Peyer's patch (tissue), 4 donors: ENCODE measurements around the gene CLN6. TPM values are rescaled to one million over a fixed set of nuclear protein-coding genes. Genes with fewer than 3 reads are reported as not detected.
A peak's percentile ranks its signal among the peaks of the same experiment; 100 is the strongest.

Experiments
- DNase-seq, 3 donors: peaks; one replicate each; pipeline ENCODE4 v3.0.0-alpha.2; 2017 to 2019
- H3K27ac ChIP-seq, 4 donors: fragments of 200-600 bp; sonication (generic); one replicate each; pipeline ENCODE4 v1.5.1; 2016 to 2019
- H3K27me3 ChIP-seq, 2 donors: fragments of 200-600 bp; sonication (generic); one replicate each; pipeline ENCODE4 v1.5.1; 2019
- H3K36me3 ChIP-seq, 3 donors: fragments of 200-600 bp; sonication (generic); one replicate each; pipeline ENCODE4 v1.5.1; 2016 to 2019
- H3K4me1 ChIP-seq, 4 donors: fragments of 200-600 bp; sonication (generic); one replicate each; pipeline ENCODE4 v1.5.1; 2016 to 2019
- H3K4me3 ChIP-seq, 4 donors: fragments of 200-600 bp; sonication (generic); 1 replicate in 3 of 4; 2 replicates in 1 of 4; pipeline ENCODE4 v1.5.1; 2016 to 2019; ENCODE audit warnings: mild to moderate bottlenecking in 1 of 4
- H3K9me3 ChIP-seq, 4 donors: fragments of 200-600 bp; sonication (generic); one replicate each; pipeline ENCODE4 v1.5.1; 2016 to 2019; ENCODE audit warnings: mild to moderate bottlenecking in 1 of 4
- POLR2A ChIP-seq, 2 donors: fragments of 450-650 bp; IDR thresholded peaks; one replicate each; pipeline ENCODE4 v1.5.1; 2017; ENCODE audit warnings: antibody characterized with exemption in 2 of 2, mild to moderate bottlenecking in 2 of 2, moderate library complexity in 2 of 2
- total RNA-seq, 4 donors: library from RNA; depleted of rRNA; stranded (reverse); fragments of >200 nt; gene quantifications; one replicate each; pipeline ENCODE4 v1.1.0, GENCODE V29; 2016
- TF ChIP-seq, protein P1 (sequence below), 6 experiments: fragments of 450-650 bp in 4 of 6; fragments of 200-600 bp in 2 of 6; sonication (generic) in 1 of 6; IDR thresholded peaks; one replicate each; pipeline ENCODE4 v1.5.1; 2017 to 2019; ENCODE audit warnings: antibody characterized with exemption in 6 of 6, mild to moderate bottlenecking in 3 of 6, moderate library complexity in 1 of 6

CLN6 gene
- total RNA-seq, 4 donors from 2014 or later, result 19.0 to 38.0 (median 23.0) TPM

DNA sequence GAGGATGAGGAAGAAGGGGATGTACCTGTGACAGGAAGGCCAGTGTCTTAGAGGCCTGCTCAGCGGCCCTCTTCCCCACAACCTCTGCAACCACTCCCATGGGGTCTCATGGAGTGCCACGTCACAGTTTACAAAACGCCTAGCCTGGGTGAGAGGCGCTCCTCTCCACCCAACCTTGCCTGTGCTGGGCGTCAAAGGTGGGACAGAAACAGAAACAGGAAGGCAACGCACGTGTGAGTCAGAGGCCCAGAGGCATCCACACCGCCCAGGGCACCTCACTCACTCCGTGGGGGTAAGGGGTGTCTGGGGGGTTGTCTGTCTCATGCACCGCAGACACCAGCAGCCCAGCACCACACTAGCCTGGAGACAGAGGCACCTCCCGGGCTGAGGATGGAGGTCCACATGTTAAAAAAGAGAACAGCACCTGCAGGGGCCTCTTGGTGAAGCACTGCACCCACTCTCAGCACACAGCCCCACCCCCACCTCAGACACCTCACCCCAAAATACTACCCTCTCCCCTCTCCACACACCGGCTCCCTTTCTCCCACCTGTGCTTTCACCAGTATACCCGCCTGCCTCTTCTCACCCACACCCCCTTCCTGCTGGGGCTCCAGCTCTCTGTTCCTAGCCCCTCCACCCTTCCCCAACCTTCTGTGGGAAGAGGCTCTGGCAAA lies 19.7 kb downstream of the CLN6 start:
- H3K4me1 ChIP-seq, result peaks cover 0 to 22% (median 0%) of the 10 kb centered on the region in 4 donors
- H3K4me3 ChIP-seq, result no peak overlapping the region
- DNase-seq, result peak in 1 of 3 donors; percentile 46
- TF ChIP-seq POLR2A (IDR thresholded peaks at IDR 0.05), result no peak
- TF ChIP-seq, protein P1, sequence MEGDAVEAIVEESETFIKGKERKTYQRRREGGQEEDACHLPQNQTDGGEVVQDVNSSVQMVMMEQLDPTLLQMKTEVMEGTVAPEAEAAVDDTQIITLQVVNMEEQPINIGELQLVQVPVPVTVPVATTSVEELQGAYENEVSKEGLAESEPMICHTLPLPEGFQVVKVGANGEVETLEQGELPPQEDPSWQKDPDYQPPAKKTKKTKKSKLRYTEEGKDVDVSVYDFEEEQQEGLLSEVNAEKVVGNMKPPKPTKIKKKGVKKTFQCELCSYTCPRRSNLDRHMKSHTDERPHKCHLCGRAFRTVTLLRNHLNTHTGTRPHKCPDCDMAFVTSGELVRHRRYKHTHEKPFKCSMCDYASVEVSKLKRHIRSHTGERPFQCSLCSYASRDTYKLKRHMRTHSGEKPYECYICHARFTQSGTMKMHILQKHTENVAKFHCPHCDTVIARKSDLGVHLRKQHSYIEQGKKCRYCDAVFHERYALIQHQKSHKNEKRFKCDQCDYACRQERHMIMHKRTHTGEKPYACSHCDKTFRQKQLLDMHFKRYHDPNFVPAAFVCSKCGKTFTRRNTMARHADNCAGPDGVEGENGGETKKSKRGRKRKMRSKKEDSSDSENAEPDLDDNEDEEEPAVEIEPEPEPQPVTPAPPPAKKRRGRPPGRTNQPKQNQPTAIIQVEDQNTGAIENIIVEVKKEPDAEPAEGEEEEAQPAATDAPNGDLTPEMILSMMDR (IDR thresholded peaks at IDR 0.05), result no peak
- no peaks in the 10 kb centered on the region for H3K9me3 ChIP-seq
- no peaks in the 10 kb centered on the region for H3K36me3 ChIP-seq
- H3K27me3 ChIP-seq, result no peaks in the 10 kb centered on the region
- H3K27ac ChIP-seq, result no peak overlapping the region

DNA sequence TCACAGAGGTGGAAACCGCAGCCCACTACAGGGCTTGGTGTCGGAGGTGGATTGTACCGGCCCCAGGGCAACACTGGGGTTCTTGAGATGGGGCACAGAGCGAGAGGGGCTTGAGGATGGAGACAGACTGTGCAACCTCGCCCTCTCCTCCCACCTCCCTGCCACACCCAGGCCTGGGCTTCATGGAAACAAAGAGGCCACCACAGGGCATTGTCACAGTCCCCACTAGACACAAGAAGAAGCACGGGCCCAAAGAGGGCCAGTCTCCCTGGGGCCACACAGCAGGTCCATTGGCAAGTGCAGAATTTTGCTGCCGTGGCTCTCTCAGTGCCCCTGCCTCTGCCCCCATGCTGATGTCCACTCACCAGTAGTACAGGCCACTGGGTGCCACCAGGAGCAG lies 20.3 kb downstream of the CLN6 start:
- H3K4me1 ChIP-seq, result peaks cover 0 to 27% (median 0%) of the 10 kb centered on the region in 4 donors
- peak in 1 of 3 donors; percentile 41 for DNase-seq
- no peaks in the 10 kb centered on the region for H3K27me3 ChIP-seq
- no peaks in the 10 kb centered on the region for H3K9me3 ChIP-seq
- no peak overlapping the region for H3K27ac ChIP-seq
- TF ChIP-seq, protein P1 (IDR thresholded peaks at IDR 0.05), result no peak
- TF ChIP-seq POLR2A (IDR thresholded peaks at IDR 0.05), result no peak
- H3K4me3 ChIP-seq, result no peak overlapping the region
- H3K36me3 ChIP-seq, result no peaks in the 10 kb centered on the region

DNA sequence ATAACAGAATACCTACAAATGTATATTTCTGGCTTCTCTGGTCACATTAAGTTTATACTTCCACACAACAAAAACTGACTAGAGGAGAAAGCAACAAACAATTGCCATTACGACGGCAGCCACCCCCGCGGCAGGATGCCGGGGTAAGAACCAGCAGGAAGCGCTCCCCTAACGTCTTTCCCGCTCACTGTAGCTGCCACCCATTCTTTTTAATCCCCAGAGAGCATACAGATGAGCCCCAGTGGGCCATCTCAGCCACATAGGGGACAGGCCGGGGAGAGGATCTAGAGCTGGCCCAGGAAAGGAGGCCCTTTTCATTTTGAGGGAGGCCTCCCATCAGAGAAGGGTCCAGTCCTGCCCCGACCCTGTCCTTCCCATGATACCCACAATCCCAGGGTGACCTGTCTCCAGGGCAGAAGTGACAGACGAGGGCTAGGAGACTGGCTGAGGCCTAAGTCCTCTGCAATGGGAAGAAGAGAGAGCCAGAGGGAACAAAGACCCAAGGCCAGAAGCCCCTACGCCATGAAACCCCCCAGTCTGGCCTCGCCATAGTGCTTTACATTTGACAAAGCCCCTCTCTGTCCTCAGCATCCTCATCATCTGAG lies 20.8 kb downstream of the CLN6 start:
- Histone ChIP-seq H3K27ac (no peak overlapping the region), H3K36me3 (no peaks in the 10 kb centered on the region), H3K9me3 (no peaks in the 10 kb centered on the region), H3K27me3 (no peaks in the 10 kb centered on the region), H3K4me1 (peaks cover 0 to 27% (median 0%) of the 10 kb centered on the region in 4 donors), H3K4me3 (no peak overlapping the region)
- TF ChIP-seq, protein P1 (IDR thresholded peaks at IDR 0.05), result no peak
- TF ChIP-seq POLR2A (IDR thresholded peaks at IDR 0.05), result no peak
- peak in 1 of 3 donors; percentile 35 for DNase-seq

DNA sequence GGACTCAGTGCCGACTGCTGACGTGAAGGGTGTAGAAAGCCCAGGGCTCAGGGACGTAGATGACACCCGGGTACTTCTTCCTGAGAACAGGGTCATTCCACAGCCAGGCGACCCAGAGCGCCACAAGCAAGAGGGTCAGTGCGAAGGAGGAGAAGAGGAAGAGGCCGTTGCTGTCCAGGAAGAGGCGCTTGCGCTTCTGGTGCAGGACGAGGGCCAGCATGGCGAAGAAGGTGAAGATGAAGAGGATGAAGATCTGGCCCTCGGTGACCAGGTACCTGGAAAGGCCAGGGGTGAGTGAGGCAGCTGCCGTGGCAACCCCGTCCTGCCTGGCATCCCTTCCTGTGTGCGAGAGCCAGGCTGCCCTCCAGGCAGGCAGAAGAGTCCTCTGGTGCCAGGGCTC lies 21.4 kb downstream of the CLN6 start:
- Histone ChIP-seq H3K4me1 (peaks cover 0 to 27% (median 0%) of the 10 kb centered on the region in 4 donors), H3K36me3 (no peaks in the 10 kb centered on the region), H3K27me3 (no peaks in the 10 kb centered on the region), H3K4me3 (no peak overlapping the region), H3K27ac (no peak overlapping the region), H3K9me3 (no peaks in the 10 kb centered on the region)
- TF ChIP-seq, protein P1 (IDR thresholded peaks at IDR 0.05), result no peak
- no peak for TF ChIP-seq POLR2A (IDR thresholded peaks at IDR 0.05)
- peak in 1 of 3 donors; percentile 34 for DNase-seq

DNA sequence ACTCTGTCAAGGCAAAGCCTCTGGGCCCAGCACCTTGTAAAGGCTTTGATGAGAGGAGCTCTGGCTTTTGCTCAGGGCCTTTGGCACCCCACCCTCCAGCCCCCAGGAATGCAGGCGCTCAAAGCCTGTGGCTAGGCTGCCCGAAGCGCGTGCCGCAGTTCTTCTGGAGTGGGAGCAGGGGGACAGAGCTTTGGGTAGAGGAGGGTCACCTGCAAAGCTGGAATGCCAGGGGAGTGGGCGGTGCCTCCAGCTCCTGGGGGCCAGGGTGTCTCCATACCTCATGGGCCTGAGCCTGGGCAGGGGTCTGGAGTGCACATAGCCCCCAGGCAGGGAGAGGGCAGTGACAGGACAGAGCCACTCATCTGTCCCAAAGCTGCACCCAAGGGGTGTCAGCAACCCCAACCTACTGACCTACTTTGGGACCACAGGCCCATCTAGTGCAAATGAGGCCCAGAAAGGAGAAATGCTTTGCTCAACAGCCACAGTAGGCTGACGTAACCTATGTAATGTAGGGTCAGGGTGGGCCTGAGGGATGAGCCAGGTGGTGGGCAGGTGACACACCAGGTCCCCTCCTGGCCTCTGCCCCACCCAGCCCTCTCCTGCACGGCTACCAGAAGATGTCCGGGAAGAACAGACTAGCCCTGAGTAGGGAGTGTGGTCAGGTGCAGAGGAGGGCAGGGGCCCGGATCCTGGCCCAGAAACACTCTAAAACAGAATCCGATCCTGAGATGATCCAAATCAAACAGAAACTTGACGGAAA lies 22.2 kb downstream of the CLN6 start:
- Histone ChIP-seq H3K27me3 (no peaks in the 10 kb centered on the region), H3K27ac (peak overlapping the region in 1 of 4 donors; percentile 90), H3K4me3 (no peak overlapping the region), H3K36me3 (no peaks in the 10 kb centered on the region), H3K9me3 (no peaks in the 10 kb centered on the region), H3K4me1 (peaks cover 0 to 28% (median 0%) of the 10 kb centered on the region in 4 donors)
- TF ChIP-seq, protein P1 (IDR thresholded peaks at IDR 0.05), result no peak
- no peak for TF ChIP-seq POLR2A (IDR thresholded peaks at IDR 0.05)
- DNase-seq, result peak in 1 of 3 donors; percentile 43
